SK-N-SH (cell line): ENCODE results near the gene MTMR11. TPM values are rescaled to one million over a fixed set of nuclear protein-coding genes. Genes with fewer than 3 reads are reported as not detected.
"Not testable (repeated sequence)": the region's sequence is repeated elsewhere in the genome, so short reads cannot be mapped to it uniquely, and the experiment has no call there.

Experiments used
- CTCF ChIA-PET: fragments of 300-600, 350-600 bp; formaldehyde crosslinking; extraction: SDS; loops from one replicate; lab custom pipeline; 2021; lab: Yijun Ruan, JAX
- POLR2A ChIA-PET: fragments of 350-600 bp; sonication (Branson Sonifier 250); formaldehyde crosslinking; extraction: SDS; loops from one replicate; lab custom pipeline; 2020; ENCODE audit warnings: antibody characterized with exemption, inconsistent platforms; lab: Yijun Ruan, JAX
- DNase-seq: peaks from one replicate; pipeline ENCODE4 v3.0.0; 2012
- H2AFZ ChIP-seq: fragments of 200-600 bp; sonication (generic); 2 replicates; pipeline ENCODE4 v1.8.1; 2016; ENCODE audit warnings: antibody characterized with exemption, mild to moderate bottlenecking, low read depth
- H3F3A ChIP-seq: fragments of 200-600 bp; sonication (generic); replicated peaks from 2 replicates; pipeline ENCODE3; 2016; ENCODE audit warnings: antibody characterized with exemption, mild to moderate bottlenecking; ENCODE audit not compliant: insufficient read depth
- H3K27ac ChIP-seq, 2 experiments: fragments of 200-500 bp in 1 of 2; fragments of 200-600 bp in 1 of 2; sonication (Bioruptor generic) in 1 of 2; sonication (generic), shearing (Covaris generic) in 1 of 2; 2 replicates each; pipeline versions ENCODE4 v1.5.1 to v1.6.1; 2014 to 2016; ENCODE audit warnings: low read depth in 2 of 2, inconsistent platforms in 1 of 2, low read length in 1 of 2, mild to moderate bottlenecking in 1 of 2, mixed read lengths in 1 of 2
- H3K27me3 ChIP-seq: fragments of 200-600 bp; sonication (generic), shearing (Covaris generic); 2 replicates; pipeline ENCODE4 v1.6.1; 2016; ENCODE audit warnings: mixed run types; ENCODE audit not compliant: insufficient read depth
- H3K36me3 ChIP-seq, 2 experiments: fragments of 200-500 bp in 1 of 2; fragments of 200-600 bp in 1 of 2; sonication (Bioruptor generic) in 1 of 2; sonication (generic) in 1 of 2; replicated peaks in 1 of 2; 2 replicates each; pipeline versions ENCODE3 to v1.5.1; 2014 to 2016; ENCODE audit warnings: low read length in 1 of 2, mild to moderate bottlenecking in 1 of 2; ENCODE audit not compliant: insufficient read depth in 2 of 2, control insufficient read depth in 1 of 2
- H3K4me1 ChIP-seq, 2 experiments: fragments of 200-500 bp in 1 of 2; fragments of 200-600 bp in 1 of 2; sonication (Bioruptor generic) in 1 of 2; sonication (generic), shearing (Covaris generic) in 1 of 2; 2 replicates each; pipeline versions ENCODE4 v1.5.1 to v1.6.1; 2014 to 2016; ENCODE audit warnings: low read depth in 1 of 2, low read length in 1 of 2, mixed run types in 1 of 2; ENCODE audit not compliant: insufficient read depth in 2 of 2, control insufficient read depth in 1 of 2
- H3K4me2 ChIP-seq: fragments of 200-600 bp; sonication (generic), shearing (Covaris generic); 2 replicates; pipeline ENCODE4 v1.6.1; 2017; ENCODE audit warnings: mixed run types
- H3K4me3 ChIP-seq, 2 experiments: fragments of 200-500 bp in 1 of 2; fragments of 200-600 bp in 1 of 2; sonication (Bioruptor generic) in 1 of 2; sonication (generic), shearing (Covaris generic) in 1 of 2; 2 replicates each; pipeline versions ENCODE4 v1.5.1 to v1.8.1; 2014 to 2016; ENCODE audit warnings: low read depth in 2 of 2, inconsistent platforms in 1 of 2, low read length in 1 of 2, mild to moderate bottlenecking in 1 of 2, mixed read lengths in 1 of 2, moderate library complexity in 1 of 2
- H3K79me2 ChIP-seq: fragments of 200-600 bp; sonication (generic); 2 replicates; pipeline ENCODE4 v1.8.1; 2017; ENCODE audit warnings: mild to moderate bottlenecking; ENCODE audit not compliant: insufficient read depth
- H3K9ac ChIP-seq: fragments of 200-600 bp; sonication (generic); 2 replicates; pipeline ENCODE4 v1.6.1; 2017; ENCODE audit warnings: mixed run types
- H3K9me2 ChIP-seq: fragments of 200-600 bp; sonication (generic); 2 replicates; pipeline ENCODE4 v1.6.1; 2017; ENCODE audit warnings: mixed run types
- H3K9me3 ChIP-seq: fragments of 200-600 bp; sonication (generic); 2 replicates; pipeline ENCODE4 v1.6.1; 2017; ENCODE audit warnings: mixed run types, mild to moderate bottlenecking, moderate library complexity
- H4K20me1 ChIP-seq: fragments of 200-600 bp; sonication (generic); 2 replicates; pipeline ENCODE4 v1.6.1; 2017; ENCODE audit warnings: mild to moderate bottlenecking, mixed run types; ENCODE audit not compliant: insufficient read depth
- FOXM1 ChIP-seq: IDR thresholded peaks from 2 replicates; pipeline ENCODE4 v1.4.0; 2012; ENCODE audit warnings: low read depth, mild to moderate bottlenecking
- GABPA ChIP-seq: IDR thresholded peaks from 2 replicates; pipeline ENCODE4 v1.4.0; 2012; ENCODE audit warnings: low read depth, mild to moderate bottlenecking
- JUND ChIP-seq: IDR thresholded peaks from 2 replicates; pipeline ENCODE4 v1.4.0; 2012
- NFIC ChIP-seq: IDR thresholded peaks from 2 replicates; pipeline ENCODE4 v1.4.0; 2012; ENCODE audit warnings: borderline replicate concordance
- NRF1 ChIP-seq: IDR thresholded peaks from 2 replicates; pipeline ENCODE4 v1.6.1; 2012; ENCODE audit warnings: low read depth, mild to moderate bottlenecking, low read length
- RCOR1 ChIP-seq: fragments of 150-350 bp; IDR thresholded peaks from 2 replicates; pipeline ENCODE4 v1.6.1; 2017; ENCODE audit warnings: antibody characterized with exemption, low read length
- RFX5 ChIP-seq: IDR thresholded peaks from 2 replicates; pipeline ENCODE4 v1.6.1; 2012; ENCODE audit warnings: mild to moderate bottlenecking, improper control_type of control experiment, low read length
- RXRA ChIP-seq: IDR thresholded peaks from 2 replicates; pipeline ENCODE4 v1.4.0; 2012; ENCODE audit warnings: low read depth, mild to moderate bottlenecking, borderline replicate concordance
- TEAD4 ChIP-seq: IDR thresholded peaks from 2 replicates; pipeline ENCODE4 v1.4.0; 2012; ENCODE audit warnings: mild to moderate bottlenecking, borderline replicate concordance; ENCODE audit not compliant: insufficient read depth
- WGBS: methylation state at CpG from one replicate; pipeline ENCODE4 v1.1.6; 2017; ENCODE audit warnings: low lambda C conversion rate; 5-methylcytosine and 5-hydroxymethylcytosine counted together
- polyA plus RNA-seq, 3 experiments: library from polyadenylated mRNA; depleted of rRNA; stranded (reverse); fragments of >200 nt; gene quantifications; 2 replicates each; pipeline ENCODE4 v1.2.3, GENCODE V29; 2012
- TF ChIP-seq, protein P1 (sequence below): IDR thresholded peaks from 2 replicates; pipeline ENCODE4 v1.4.0; 2012; ENCODE audit warnings: low read depth
- TF ChIP-seq, protein P2 (sequence below): fragments of 150-350 bp; IDR thresholded peaks from 2 replicates; pipeline ENCODE4 v1.6.1; 2017; ENCODE audit warnings: antibody characterized with exemption, low read length, low read depth, borderline replicate concordance
- TF ChIP-seq, protein P3 (sequence below): IDR thresholded peaks from 2 replicates; pipeline ENCODE4 v1.4.0; 2012; ENCODE audit warnings: low read depth, borderline replicate concordance
- TF ChIP-seq, protein P4 (sequence below): IDR thresholded peaks from 2 replicates; pipeline ENCODE4 v1.4.0; 2012; ENCODE audit warnings: low read depth, borderline replicate concordance
- TF ChIP-seq, protein P5 (sequence below): fragments of 200-600 bp; sonication (generic); IDR thresholded peaks from 2 replicates; pipeline ENCODE4 v1.6.1; 2017; ENCODE audit warnings: antibody characterized with exemption, mild to moderate bottlenecking, moderate library complexity

MTMR11 gene
- polyA plus RNA-seq, 1 of the 3 experiments (the other 2 are of a cell fraction) = 9.4 TPM

DNA sequence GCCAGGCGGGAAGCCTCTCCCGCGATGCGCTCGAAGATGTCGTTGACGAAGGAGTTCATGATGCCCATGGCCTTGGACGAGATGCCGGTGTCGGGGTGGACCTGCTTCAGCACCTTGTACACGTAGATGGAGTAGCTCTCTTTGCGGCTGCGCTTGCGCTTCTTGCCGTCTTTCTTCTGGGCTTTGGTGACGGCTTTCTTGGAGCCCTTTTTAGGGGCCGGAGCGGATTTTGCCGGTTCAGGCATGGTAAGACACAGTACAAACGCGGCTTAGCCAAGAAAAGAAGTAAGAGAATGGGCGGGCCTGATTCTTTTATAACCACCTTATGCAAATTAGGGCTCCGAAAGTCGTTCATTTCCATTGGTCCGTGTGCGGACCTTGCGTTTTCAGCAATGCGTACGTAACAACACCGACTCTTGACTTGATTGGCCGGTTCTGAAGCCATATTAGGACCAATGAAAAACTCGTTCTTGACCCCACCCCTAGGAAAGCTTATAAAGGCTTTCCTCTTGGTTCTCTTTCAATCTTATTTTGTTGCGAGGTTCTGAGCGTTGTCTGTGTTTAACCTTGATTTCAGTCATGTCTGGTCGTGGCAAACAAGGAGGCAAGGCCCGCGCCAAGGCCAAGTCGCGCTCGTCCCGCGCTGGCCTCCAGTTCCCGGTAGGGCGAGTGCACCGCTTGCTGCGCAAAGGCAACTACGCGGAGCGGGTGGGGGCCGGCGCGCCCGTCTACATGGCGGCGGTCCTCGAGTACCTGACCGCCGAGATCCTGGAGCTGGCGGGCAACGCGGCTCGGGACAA, 50.1 kb downstream of the MTMR11 start (continued):
- TF ChIP-seq, protein P1, sequence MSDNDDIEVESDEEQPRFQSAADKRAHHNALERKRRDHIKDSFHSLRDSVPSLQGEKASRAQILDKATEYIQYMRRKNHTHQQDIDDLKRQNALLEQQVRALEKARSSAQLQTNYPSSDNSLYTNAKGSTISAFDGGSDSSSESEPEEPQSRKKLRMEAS = no peak; the same call in 1 of the 2 replicates
- peak; percentile 25; the same call in 1 of the 2 replicates for TF ChIP-seq RCOR1
- no peak for TF ChIP-seq RXRA
- TF ChIP-seq JUND = peak; percentile 8; the same call in 1 of the 2 replicates
- TF ChIP-seq, protein P2, sequence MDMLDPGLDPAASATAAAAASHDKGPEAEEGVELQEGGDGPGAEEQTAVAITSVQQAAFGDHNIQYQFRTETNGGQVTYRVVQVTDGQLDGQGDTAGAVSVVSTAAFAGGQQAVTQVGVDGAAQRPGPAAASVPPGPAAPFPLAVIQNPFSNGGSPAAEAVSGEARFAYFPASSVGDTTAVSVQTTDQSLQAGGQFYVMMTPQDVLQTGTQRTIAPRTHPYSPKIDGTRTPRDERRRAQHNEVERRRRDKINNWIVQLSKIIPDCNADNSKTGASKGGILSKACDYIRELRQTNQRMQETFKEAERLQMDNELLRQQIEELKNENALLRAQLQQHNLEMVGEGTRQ = no peak
- 0 out of 2 replicates have a peak, but pooled peaks have one; percentile 7 for TF ChIP-seq NFIC
- TF ChIP-seq GABPA = no peak
- TF ChIP-seq, protein P3, sequence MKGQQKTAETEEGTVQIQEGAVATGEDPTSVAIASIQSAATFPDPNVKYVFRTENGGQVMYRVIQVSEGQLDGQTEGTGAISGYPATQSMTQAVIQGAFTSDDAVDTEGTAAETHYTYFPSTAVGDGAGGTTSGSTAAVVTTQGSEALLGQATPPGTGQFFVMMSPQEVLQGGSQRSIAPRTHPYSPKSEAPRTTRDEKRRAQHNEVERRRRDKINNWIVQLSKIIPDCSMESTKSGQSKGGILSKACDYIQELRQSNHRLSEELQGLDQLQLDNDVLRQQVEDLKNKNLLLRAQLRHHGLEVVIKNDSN = no peak
- TF ChIP-seq RFX5 = peak; percentile 60; the same call in 1 of the 2 replicates
- TF ChIP-seq, protein P4, sequence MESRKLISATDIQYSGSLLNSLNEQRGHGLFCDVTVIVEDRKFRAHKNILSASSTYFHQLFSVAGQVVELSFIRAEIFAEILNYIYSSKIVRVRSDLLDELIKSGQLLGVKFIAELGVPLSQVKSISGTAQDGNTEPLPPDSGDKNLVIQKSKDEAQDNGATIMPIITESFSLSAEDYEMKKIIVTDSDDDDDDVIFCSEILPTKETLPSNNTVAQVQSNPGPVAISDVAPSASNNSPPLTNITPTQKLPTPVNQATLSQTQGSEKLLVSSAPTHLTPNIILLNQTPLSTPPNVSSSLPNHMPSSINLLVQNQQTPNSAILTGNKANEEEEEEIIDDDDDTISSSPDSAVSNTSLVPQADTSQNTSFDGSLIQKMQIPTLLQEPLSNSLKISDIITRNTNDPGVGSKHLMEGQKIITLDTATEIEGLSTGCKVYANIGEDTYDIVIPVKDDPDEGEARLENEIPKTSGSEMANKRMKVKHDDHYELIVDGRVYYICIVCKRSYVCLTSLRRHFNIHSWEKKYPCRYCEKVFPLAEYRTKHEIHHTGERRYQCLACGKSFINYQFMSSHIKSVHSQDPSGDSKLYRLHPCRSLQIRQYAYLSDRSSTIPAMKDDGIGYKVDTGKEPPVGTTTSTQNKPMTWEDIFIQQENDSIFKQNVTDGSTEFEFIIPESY = peak; percentile 89
- TF ChIP-seq NRF1 = no peak
- TF ChIP-seq FOXM1 = no peak
- peak; percentile 45; the same call in 1 of the 2 replicates for TF ChIP-seq TEAD4
- TF ChIP-seq, protein P5, sequence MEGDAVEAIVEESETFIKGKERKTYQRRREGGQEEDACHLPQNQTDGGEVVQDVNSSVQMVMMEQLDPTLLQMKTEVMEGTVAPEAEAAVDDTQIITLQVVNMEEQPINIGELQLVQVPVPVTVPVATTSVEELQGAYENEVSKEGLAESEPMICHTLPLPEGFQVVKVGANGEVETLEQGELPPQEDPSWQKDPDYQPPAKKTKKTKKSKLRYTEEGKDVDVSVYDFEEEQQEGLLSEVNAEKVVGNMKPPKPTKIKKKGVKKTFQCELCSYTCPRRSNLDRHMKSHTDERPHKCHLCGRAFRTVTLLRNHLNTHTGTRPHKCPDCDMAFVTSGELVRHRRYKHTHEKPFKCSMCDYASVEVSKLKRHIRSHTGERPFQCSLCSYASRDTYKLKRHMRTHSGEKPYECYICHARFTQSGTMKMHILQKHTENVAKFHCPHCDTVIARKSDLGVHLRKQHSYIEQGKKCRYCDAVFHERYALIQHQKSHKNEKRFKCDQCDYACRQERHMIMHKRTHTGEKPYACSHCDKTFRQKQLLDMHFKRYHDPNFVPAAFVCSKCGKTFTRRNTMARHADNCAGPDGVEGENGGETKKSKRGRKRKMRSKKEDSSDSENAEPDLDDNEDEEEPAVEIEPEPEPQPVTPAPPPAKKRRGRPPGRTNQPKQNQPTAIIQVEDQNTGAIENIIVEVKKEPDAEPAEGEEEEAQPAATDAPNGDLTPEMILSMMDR = no peak

DNA sequence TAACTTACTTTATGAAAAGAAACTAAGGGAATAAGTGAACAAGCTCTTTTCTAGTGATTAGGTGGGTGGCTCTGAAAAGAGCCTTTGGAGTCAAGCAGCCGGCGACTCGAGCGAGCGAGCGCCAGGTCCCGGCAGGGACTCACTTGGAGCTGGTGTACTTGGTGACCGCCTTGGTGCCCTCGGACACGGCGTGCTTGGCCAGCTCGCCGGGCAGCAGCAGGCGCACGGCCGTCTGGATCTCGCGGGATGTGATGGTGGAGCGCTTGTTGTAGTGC, 50.6 kb downstream of the MTMR11 start:
- H3K9me3 ChIP-seq, H2AFZ ChIP-seq, H3K36me3 ChIP-seq, H3K27me3 ChIP-seq, H3K9me2 ChIP-seq, DNase-seq: not testable (repeated sequence)
- ChIA-PET POLR2A (interaction anchor here (1.0 to 4.4 kb wide), 14 partner anchors 11 to 301 kb away, joined by 3 to 34 read pairs (median 12); partner anchors contain the start of genes BOLA1, OTUD7B, PLEKHO1 and SF3B4), CTCF (interaction anchor here (3.2 kb wide), 1 partner anchor 301 kb away, joined by 15 read pairs; no protein-coding TSS in a partner anchor)
- peaks cover 30% of the 10 kb centered on the region for H3K79me2 ChIP-seq
- 3% methylated on average over 7 of the region's 19 CpGs for WGBS
- H3K4me3 ChIP-seq = peak overlapping the region; percentile 73 to 88
- peaks cover 8 to 19% of the 10 kb centered on the region in 2 experiments; a peak in 3 of 4 replicates for H3K4me1 ChIP-seq
- peak overlapping the region; percentile 95 for H3K9ac ChIP-seq
- peaks cover 20% of the 10 kb centered on the region; the same call in 1 of the 2 replicates for H4K20me1 ChIP-seq
- H3K4me2 ChIP-seq = peak overlapping the region; percentile 72
- H3F3A ChIP-seq = peaks cover 43% of the 10 kb centered on the region
- peak overlapping the region; percentile 97 to 98 for H3K27ac ChIP-seq
